ENCODE results near the gene SLC35D1.

DNA sequence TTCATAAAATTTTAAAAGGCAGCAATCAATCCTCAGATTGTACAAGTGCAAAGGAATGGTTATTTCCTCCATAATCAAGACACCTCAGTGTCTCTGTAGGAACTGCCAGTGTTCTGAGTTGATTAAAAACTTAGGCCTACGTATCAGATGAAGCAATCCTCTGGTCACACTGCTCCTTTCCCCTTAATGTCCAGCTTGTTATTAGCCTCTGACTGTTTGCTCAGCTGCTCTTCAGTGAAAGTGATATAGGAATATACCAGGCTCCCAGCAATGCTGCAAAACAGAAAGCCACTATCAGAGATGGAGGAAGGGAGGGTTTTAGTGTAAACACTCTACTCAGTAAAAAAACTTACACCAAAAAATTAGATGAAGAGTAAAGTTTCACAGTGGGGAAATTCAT lies 49.8 kb downstream of the SLC35D1 start:
- TF ChIP-seq POLR2A (IDR thresholded peaks at IDR 0.05; ENCODE audit: low read depth, low read length), result no peak
- no peak for TF ChIP-seq TAF1 (IDR thresholded peaks at IDR 0.05; ENCODE audit: low read depth, low read length)
- no peak for TF ChIP-seq POLR2AphosphoS5 (IDR thresholded peaks at IDR 0.05; ENCODE audit: low read depth, low read length)
- TF ChIP-seq PAX5 (IDR thresholded peaks at IDR 0.05; ENCODE audit: insufficient read depth, low read length, severe bottlenecking), result no peak
- TF ChIP-seq SPI1 (IDR thresholded peaks at IDR 0.05; ENCODE audit: low read depth, low read length), result no peak
- no peak for TF ChIP-seq POU2F2 (IDR thresholded peaks at IDR 0.05; ENCODE audit: low read depth, low read length)

Measured in GM12891 (cell line).